ENCODE results near the gene FER1L5.

DNA sequence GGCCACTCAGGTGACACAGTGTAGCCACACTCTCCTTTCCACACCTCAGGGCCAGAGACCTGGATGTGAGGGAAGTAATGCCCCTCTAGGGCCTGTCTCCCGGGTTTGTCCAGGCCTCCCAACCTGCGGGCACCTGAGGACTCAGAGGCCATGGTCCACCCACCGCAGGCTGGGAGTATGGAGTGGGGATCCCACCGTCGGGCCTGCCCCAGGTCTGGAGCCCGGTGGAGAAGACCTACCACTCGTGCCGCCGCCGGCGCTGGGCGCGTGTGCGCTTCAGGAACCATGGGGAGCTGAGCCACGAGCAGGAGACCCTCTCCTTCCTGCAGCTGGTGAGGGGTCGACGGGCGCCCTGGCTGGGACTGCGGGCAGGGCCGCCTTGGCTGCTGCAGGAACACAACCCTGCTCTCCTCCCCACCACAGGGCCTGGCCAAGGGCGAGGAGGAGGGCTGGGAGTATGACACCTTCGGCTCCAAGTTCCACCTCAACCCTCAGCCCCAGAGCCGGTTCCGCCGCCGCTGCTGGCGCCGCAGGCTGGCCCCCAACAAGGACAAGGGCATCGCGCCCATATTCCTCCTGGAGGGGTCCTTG is 48.6 kb downstream of the FER1L5 start:
- TF ChIP-seq, protein P1, sequence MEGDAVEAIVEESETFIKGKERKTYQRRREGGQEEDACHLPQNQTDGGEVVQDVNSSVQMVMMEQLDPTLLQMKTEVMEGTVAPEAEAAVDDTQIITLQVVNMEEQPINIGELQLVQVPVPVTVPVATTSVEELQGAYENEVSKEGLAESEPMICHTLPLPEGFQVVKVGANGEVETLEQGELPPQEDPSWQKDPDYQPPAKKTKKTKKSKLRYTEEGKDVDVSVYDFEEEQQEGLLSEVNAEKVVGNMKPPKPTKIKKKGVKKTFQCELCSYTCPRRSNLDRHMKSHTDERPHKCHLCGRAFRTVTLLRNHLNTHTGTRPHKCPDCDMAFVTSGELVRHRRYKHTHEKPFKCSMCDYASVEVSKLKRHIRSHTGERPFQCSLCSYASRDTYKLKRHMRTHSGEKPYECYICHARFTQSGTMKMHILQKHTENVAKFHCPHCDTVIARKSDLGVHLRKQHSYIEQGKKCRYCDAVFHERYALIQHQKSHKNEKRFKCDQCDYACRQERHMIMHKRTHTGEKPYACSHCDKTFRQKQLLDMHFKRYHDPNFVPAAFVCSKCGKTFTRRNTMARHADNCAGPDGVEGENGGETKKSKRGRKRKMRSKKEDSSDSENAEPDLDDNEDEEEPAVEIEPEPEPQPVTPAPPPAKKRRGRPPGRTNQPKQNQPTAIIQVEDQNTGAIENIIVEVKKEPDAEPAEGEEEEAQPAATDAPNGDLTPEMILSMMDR (IDR thresholded peaks at IDR 0.05; ENCODE audit: low read depth, low read length, poor library complexity, severe bottlenecking): no peak
- TF ChIP-seq EZH2phosphoT487 (IDR thresholded peaks at IDR 0.05; ENCODE audit: borderline replicate concordance, low read length): no peak
